Activated CD4-positive, alpha-beta T cell treated with anti-CD3 and anti-CD28 coated beads, Interleukin-10, Interleukin-2, amounts not matched to agents 100 ng/mL and 50 ng/mL, durations not matched to agents 16 hours and 8 hours (primary cell): ENCODE data around the gene PLB1.

Source experiments
- DNase-seq: peaks from one replicate; pipeline ENCODE4 v3.0.0-alpha.2; 2020

Gene PLB1

DNA sequence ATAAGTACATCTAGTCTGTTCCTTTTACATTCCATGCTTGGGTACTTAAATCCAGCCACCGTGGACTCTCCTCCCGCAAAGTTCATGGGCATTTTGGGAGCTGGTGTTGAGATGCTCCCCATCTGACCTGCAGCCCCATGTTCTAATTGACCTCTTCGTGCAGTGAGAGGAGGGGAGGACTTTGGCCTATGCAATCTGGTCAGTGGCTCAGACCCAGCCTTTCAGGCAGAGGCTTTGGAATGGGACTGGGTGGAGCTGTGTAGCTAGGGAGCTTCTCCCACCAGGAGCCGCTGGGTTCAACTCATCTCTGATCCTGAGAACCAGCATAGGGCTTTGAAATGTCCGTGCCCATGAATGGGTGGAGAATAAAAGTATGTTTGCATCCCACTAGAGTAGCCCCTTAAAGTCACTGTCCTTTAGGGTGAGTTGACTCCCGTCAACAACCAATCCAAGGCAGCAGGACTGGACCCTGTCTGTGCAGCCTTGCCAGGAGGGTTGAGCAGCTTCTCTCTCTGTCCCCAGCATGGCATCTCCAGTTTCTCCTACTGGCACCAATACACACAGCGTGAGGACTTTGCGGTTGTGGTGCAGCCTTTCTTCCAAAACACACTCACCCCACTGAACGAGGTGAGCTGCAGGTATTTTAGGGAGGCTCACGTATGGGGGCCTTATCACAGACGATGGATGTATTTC, 135.8 kb downstream of the PLB1 start:
- no peak for DNase-seq

DNA sequence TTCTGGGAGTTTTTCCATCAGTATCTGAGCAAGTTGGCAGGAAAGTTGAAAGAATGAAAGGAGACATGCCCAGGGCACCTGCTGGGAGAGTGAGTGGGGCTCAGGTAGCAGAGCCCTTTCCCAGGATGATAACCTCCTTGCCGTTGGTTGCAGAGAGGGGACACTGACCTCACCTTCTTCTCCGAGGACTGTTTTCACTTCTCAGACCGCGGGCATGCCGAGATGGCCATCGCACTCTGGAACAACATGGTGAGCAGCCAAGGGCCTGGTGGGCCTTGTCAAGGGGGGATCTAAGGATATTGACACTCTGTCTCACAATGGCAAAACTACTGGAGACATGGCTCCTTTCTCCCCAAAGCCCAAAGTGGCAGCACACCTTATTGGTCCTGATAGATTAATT, 136.9 kb downstream of the PLB1 start:
- DNase-seq: no peak

DNA sequence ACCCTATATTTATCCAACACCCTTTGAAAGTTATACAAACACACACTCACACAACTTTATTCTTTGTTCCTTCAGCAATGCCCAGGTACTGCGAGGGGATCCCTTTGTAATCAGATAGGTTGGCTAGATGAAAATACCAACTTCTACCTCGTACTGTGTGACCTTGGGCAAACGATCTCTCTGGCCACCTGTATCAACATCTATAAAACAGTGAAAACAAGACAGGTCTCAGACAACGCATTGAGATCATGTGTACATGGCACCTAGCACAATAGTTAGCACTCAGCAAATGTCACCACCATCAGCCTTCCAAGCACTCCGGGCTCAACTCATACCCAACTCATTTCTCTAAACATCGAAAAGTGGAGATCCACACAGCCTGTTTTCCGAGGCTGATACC, 137.3 kb downstream of the PLB1 start:
- DNase-seq: no peak

DNA sequence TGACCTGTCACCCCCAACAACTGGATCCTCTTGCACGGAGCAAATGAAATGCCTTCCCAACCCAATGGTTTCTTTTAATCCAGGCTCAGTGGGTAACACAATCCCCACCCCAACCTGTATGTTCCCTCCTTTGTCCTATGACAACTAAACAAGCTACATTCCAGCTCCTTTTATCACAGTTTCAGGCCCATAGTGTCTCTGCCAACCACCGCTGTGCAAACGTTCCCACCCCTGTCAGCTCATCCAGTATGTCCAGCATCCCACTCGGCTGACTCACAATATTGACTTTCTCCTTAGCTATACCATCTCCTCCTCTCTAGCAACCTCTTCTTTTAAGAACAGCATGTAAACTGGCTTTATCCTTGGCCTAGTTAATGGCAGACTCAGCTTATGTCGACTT, 137.9 kb downstream of the PLB1 start:
- no peak for DNase-seq

DNA sequence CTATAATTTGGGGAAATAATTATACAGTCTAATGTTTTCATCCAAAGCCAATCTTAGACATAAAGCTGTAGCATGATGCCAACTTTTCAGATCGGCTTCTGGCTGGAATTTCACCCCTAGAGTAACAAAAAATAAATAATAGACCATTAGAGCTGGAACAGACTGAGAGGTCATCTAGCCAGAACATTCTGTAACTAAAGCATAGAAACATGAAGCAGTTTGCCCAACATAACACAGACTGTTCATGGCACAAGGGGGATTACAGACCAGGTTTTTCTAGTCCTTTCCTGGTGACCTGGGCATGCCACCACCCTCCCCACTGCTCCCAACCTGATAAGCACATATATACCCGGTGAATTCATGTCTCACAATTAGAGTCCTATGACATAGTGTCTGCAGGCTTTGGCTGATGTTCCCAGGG, 139.3 kb downstream of the PLB1 start:
- no peak for DNase-seq

DNA sequence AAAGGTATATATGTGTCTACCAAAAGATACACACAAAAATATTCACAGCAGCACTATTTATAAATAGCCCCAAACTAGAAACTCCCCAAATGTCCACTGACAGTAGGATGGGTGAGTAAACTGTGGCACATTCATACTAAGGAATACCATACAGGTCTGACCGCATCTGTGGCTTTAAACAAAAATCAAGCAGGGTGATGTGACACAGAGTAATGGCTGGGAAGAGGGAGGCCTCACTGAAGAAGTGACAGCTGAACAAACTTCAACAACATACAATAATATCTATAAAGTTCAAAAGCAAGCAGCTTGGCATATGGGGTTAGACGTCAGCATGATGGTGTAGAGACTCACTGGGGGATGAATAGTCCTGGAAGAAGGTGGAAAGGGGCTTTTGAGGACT, 140.6 kb downstream of the PLB1 start:
- no peak for DNase-seq

DNA sequence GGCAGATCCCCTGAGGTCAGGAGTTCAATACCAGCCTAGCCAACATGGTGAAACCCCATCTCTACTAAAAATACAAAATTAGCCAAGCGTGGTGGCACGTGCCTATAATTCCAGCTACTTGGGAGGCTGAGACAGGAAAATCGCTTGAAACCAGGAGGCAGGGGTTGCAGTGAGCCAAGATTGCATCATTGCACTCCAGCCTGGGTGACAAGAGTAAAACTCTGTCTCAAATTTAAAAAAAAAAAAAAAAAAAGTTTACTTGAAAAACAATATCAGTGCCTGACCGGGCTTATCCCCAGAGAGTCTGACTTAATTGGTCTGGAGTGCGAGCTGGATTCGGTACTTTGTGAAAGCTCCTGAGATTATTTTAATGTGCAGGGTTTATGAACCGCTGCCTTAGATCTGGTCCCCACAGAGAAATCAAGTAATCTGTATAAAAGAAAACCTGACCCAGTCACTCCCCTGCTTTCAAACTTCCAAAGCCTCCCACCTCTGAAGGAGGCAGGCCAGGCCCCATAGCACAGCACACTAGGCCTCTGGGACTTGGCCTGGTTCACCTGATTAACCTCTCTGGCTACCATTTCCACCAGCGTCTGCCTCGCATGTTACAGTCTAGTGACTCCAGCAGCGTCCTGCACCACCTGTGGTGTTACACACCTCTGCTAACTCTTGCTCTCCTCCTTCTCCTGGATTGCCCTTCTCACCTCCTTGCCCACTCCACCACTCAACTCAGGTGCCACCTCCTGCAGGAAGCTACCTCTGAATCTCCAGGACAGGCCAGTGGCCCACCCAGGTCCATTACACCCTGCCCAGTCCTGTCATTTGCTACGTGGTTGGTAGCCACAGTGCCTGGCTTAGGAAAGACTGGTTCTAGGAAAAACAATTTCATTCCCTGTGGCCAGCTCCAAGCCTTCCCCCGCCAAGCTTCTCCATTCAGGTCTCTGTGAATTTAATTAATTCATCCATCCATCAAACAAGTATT, 141.5 kb downstream of the PLB1 start:
- no peak for DNase-seq

DNA sequence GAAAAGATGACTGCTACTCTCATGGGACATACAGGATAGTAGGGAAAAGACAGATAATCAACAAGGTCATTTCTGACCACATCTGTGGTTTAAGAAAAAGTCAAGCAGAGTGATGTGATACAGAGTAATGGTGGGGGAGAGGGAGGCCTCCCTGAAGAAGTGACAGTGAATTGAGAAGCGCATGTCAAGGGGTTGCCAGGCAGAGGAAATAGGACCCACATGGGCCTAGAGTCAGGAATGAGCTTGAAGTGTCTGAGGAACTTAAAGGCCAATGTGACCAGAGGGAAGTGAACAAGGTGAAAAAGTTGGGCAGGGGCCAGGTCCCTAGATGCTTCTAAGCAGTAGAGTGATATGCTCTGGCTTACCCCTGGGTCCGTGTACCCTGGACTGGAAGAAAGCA, 142.2 kb downstream of the PLB1 start:
- DNase-seq: no peak

DNA sequence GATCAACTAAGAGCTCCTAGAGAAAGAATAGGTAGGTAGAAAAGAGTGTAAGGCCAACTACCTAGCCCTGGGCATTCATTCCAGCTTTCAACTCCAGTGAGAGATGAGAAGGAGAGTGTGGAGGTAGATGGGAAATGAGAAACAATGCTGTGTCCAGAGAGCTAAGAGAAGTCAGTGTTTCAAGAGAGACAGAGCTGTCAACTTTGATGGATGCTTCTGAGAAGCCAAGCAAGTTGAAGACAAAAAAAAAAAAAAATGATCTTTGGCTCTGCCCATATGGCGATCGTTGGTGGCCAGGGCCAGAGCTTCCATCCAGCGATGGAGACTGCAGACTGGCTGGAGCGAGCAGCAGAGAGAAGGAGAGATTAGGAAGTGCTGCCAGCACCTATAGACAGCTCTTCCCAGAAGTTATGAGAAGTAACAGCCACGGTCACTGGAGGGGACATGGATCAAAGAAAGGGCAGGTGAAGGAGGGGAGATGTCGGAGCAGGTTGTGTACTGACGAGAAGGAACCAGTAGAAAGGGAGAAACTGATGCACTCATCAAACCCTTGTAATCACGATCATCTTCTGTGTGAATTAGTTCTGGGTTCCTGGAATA, 143.3 kb downstream of the PLB1 start:
- DNase-seq: no peak

DNA sequence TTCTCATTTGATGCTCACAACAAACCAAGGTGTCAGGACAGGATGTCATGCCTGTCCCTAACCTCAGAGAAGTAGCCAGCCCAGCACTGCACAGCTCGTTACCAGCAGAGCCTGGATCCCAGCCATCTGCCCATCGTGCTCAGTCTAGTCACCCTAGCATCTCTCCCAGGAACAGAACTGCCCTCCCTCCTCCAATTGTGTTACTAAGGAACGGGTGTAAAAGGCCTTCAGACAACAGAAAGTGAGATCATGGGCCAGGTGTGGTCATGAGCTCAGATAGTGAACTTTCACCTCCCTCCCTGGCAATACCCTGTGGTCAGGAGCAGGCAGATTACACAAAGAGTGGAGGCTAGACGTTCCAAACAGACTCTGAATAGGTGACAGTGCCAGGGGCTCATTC, 144.0 kb downstream of the PLB1 start:
- no peak for DNase-seq

DNA sequence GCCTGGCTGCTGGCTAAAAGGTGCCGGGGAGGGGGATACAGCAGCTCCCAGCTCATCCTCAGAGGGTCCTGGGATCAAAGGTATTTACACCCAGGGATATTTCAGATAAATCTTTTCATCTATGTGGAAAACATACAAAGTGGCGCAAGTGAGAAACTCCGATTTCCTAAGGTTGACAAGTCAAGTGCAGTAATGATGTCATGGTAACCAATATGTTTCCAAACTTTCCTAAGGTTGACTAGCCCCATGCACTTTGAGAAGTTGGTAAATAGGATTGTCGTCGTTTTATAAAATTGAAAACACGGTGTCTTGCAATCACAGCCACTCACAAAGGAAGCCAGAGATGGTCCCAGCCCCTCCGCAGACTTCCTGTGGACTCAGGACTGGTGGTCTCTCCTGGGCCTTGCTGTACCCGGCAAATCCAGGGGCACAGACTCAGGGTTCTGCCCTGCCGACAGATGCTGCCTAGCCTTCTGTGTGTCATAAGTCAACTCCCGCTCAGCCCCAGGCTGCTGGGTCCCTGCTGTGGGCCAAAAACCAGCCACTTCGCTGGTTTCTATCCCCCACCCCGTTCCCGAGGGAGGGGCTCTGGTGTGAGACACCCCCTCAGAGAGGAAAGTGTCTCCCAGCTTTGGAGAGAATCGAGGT, 144.5 kb downstream of the PLB1 start:
- DNase-seq: no peak

DNA sequence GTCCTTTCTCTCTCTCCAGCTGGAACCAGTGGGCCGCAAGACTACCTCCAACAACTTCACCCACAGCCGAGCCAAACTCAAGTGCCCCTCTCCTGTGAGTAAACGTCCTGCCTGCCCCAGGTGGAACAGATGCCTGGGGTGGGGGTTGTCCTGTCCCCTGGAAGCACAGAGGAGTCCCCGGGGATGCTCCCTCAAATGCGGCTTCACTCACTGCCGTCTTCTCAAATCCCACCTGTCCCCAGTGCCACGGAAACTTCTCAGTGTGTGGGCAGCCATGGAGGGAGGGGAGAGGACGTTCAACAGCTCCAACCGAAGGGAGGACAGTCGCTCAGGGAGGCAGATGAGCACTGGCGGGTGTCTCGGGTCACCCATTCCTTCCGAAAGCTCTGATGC, 145.0 kb downstream of the PLB1 start:
- DNase-seq: no peak

DNA sequence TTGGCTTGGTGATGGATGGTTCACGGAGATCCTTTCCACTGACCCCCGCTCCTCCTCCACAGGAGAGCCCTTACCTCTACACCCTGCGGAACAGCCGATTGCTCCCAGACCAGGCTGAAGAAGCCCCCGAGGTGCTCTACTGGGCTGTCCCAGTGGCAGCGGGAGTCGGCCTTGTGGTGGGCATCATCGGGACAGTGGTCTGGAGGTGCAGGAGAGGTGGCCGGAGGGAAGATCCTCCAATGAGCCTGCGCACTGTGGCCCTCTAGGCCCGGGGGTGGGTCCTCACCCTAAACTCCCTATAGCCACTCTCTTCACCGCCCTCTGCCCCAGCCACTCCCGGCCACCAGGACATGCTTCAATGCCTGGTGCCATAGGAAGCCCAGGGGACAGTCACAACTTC, 146.9 kb downstream of the PLB1 start:
- DNase-seq: no peak

DNA sequence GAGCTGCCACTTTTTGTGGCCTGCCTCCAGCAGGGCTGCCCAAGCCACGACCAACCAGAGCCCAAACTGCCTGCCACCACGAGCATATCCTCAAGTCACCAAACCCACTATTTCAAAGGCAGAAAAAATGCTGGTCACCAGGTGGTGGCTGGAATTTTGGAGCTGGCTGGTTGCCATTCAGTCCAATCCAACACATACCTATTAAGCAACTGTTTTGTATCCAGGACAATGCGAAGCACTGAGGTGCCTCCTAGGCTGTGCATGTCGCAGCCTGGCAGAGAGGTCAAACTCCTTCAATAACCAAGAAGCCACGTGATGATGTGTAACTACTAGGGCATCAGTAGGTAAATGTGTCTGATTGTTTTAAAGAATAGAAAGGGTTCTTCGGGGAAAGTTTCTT, 147.5 kb downstream of the PLB1 start:
- DNase-seq: no peak

DNA sequence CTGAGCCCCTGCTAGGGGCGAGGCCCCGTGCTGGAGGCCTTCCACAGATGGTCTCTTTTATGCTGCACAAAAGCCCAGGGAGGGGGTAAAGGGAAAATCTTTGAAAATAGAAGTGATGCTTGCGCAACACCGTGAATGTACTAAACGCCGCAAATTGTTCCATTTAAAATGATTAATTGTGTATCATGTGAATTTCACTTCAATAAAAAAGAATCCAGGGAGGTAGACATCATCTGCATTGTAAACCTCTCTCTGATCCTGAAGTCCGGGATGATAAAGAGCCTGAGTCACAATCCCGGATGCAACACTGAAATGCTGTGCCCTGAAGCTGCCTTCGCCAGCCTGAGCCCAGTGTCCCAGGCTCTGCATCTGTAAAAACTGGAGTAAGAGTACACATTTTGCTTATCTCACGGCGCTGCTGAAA, 148.1 kb downstream of the PLB1 start:
- no peak for DNase-seq

DNA sequence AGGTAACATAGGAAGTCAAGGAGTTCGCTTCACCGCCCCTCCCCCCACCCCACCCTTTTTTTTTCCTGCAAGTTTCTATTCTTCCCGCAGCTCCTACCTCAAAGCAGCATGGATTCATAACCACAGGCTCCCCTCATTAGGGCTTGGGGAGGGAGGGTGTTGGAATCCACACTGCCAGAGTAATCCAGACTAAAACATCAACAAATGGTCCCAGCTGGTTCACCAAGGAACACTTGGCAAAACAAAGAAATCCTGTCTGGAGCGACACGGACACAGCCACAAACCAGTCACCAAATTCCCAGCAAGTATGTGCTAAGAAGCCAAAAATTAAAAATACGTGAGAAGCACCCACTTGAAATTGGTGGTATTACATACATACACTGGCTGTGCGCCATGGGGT, 148.9 kb downstream of the PLB1 start:
- DNase-seq: no peak

DNA sequence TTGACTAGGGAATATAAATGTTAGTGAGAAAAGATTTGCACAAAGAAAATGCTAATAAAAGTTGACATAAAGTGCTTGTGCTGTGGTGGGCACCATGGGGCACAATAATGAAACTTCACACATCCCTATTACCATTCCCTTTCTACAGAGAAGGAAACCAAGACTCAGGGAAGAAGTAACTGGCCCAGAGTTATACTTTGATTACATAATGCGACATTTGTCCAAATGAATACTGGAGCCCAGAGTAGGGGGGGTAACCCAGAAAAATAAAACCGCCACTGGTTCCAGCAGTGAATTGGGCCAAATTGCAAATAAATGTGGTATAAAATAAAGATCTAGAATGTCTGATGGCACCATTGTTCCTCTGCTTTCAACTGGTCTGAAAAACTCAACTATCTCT, 149.7 kb downstream of the PLB1 start:
- no peak for DNase-seq

DNA sequence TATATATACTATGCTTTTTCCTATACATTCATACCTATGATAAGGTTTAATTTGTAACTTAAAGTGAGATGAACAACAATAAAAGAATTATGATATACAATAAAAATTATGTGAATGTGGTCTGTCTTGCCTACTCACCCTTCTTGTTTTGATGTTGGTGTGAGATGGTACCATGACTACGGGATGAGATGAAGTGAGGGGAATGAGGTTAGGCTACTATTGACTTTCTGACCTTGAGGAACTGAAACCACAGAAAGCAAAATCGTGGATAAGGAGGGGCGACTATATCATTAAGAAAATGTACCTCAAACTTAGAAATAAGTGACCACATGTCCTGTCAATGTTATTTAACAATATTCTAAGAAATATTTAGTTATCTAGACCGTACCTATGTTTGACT, 151.8 kb downstream of the PLB1 start:
- no peak for DNase-seq

DNA sequence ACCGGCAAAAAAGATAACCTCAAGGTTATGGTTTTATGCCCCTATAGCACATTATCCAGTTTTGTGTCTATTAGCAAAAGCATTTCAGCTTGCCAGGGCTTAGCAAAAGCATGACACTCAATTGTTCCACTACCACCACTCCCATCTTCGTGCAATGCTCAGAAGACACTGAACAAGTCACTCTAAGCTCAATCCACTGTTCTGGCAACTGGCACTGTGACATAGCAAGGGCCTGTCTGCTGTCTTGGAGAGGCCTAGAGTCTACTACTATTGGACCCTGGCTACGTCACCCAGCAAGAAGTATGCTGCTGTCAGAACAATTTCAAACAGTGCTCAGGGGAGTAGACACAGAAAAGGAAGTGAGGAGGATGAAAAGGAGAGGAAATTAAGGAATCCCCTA, 152.3 kb downstream of the PLB1 start:
- DNase-seq: no peak

DNA sequence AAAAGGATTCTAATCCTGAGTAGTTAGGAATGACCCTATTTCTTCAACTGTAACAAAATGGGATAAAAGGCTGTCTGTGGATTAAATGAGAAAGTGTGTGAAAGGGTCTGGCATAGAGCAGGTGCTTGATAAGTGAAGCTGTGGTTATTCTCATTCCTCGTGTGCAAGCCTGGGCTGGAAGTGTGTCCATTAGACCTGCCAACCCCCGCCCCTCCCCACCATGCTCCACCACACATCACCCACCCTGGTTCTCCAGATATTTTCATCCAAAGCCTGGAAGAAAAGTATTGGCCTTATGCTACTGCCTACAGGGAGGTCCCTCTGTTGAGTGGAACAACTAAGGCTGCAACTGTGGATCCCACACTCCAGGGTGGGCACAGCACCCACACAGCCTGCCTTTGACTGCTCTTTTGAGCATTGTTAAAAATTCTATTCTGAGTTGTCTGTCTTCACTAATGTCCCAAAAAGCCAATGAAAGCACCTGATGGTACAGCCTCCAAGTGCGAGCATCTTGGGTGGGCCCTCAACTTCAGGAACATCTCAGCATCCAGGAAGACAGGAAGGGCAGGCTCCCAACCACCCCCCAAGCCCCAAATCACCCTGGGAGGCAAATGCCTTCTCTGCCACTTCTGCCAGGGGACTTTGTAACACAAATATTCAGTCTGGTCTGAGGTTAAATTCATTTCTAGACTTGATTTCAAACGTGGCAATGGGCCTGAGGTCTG, 153.0 kb downstream of the PLB1 start:
- no peak for DNase-seq

DNA sequence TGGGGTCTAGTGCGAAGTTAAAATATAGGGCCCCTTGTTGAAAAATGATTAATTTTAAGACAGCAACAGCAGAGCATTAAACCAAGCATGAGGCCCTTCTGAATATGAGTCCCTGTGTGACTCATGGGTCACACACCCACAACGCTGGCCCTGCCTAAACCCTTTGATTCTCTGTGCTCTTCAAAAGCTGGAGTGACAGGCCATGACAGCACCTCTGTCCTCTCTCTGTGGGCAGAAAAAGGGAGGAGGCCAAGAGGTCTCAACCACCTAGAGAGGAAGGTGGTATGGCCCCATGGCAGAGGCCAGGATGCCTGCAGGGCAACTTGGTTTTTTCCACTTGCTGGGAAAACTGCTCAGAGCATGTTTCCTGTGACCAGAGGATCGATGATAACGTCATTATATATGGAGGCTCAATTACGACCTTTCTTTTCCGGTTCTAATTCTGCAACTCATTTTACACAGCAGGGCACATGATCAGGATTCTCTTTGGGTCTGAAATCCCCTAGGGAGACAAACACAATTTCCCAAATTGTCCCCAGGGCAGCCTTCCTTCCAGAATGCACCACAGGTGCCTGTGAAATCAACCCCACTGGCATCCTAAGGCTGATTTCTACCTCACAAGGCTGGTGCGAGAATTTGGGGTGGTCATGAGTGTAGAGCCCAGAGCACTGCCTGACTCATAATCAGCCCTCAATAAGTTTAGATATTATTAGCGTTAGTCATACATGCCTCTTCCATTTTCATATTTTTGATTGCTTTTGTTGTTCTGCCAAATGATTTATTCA, 153.8 kb downstream of the PLB1 start:
- peak; percentile 74 for DNase-seq

DNA sequence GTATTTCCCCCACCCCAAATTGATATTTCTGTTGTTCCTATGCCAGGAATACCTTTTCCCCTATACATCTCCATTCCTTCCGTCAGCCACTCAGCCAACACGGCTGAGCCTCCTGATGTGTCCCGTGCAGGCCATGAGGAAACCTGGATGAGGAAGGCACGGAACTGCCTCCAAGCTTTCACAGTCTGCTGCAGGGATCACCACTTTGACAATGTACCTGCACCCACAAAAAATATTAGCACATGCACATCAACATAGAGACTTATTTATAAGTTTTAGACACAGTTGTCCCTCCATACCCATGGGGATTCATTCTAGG, 154.4 kb downstream of the PLB1 start:
- no peak for DNase-seq
